SK-N-SH treated with all-trans-retinoic acid at 6 μM for 48 hours (cell line): ENCODE data around the gene SLC6A18.

ENCODE experiments used
- ATAC-seq: fragments of 200-7000 bp; cut with Tn5 transposase; 3 replicates; pipeline ENCODE4 v1.9.1; 2020; ENCODE audit warnings: mild to moderate bottlenecking, moderate library complexity
- ARNTL ChIP-seq: fragments of 450-650 bp; formaldehyde crosslinking; IDR thresholded peaks from 2 replicates; pipeline ENCODE4 v1.5.0; 2020; ENCODE audit warnings: low read depth, mild to moderate bottlenecking, moderate library complexity, borderline replicate concordance
- BACH2 ChIP-seq: fragments of 250-450 bp; sonication (Bioruptor Pico); IDR thresholded peaks from 2 replicates; pipeline ENCODE4 v1.9.0; 2021; ENCODE audit warnings: mild to moderate bottlenecking, borderline replicate concordance
- CREB5 ChIP-seq: fragments of 250-450 bp; sonication (Bioruptor Pico); IDR thresholded peaks from 2 replicates; pipeline ENCODE4 v1.5.1; 2020; ENCODE audit warnings: low read depth, mild to moderate bottlenecking, moderate library complexity
- ESRRG ChIP-seq: fragments of 250-450 bp; sonication (Bioruptor Pico); IDR thresholded peaks from 2 replicates; pipeline ENCODE4 v1.6.1; 2021; ENCODE audit warnings: mild to moderate bottlenecking
- GLIS3 ChIP-seq: fragments of 250-450 bp; sonication (Bioruptor Pico); IDR thresholded peaks from 2 replicates; pipeline ENCODE4 v1.5.0; 2020; ENCODE audit warnings: mild to moderate bottlenecking, moderate library complexity
- ISL1 ChIP-seq: fragments of 250-450 bp; sonication (Bioruptor Pico); IDR thresholded peaks from 2 replicates; pipeline ENCODE4 v2.1.2; 2022; ENCODE audit warnings: mild to moderate bottlenecking, moderate library complexity
- OSR1 ChIP-seq: fragments of 250-450 bp; sonication (Bioruptor Pico); IDR thresholded peaks from 2 replicates; pipeline ENCODE4 v1.8.0; 2022; ENCODE audit warnings: moderate library complexity, mild to moderate bottlenecking, inconsistent platforms
- PATZ1 ChIP-seq: fragments of 250-450 bp; sonication (Bioruptor Pico); IDR thresholded peaks from 2 replicates; pipeline ENCODE4 v1.8.0; 2020; ENCODE audit warnings: mild to moderate bottlenecking, moderate library complexity, borderline replicate concordance
- POU6F1 ChIP-seq: fragments of 250-450 bp; sonication (Bioruptor Pico); IDR thresholded peaks from 2 replicates; pipeline ENCODE4 v1.8.0; 2021; ENCODE audit warnings: low read depth, mild to moderate bottlenecking, moderate library complexity, borderline replicate concordance
- PPARA ChIP-seq: fragments of 250-450 bp; sonication (Bioruptor Pico); IDR thresholded peaks from 2 replicates; pipeline ENCODE4 v1.5.0; 2020; ENCODE audit warnings: mild to moderate bottlenecking, borderline replicate concordance
- RARB ChIP-seq: fragments of 250-450 bp; sonication (Bioruptor Pico); IDR thresholded peaks from 2 replicates; pipeline ENCODE4 v1.8.0; 2021; ENCODE audit warnings: mild to moderate bottlenecking, moderate library complexity
- SNAI2 ChIP-seq: fragments of 250-450 bp; sonication (Bioruptor Pico); IDR thresholded peaks from 2 replicates; pipeline ENCODE4 v1.5.0; 2020; ENCODE audit warnings: mild to moderate bottlenecking, moderate library complexity
- TCF4 ChIP-seq: fragments of 250-450 bp; sonication (Bioruptor Pico); IDR thresholded peaks from 2 replicates; pipeline ENCODE4 v1.8.0; 2021; ENCODE audit warnings: mild to moderate bottlenecking, moderate library complexity, borderline replicate concordance
- TOX ChIP-seq: fragments of 250-450 bp; sonication (Bioruptor Pico); IDR thresholded peaks from 2 replicates; pipeline ENCODE4 v1.8.0; 2021; ENCODE audit warnings: mild to moderate bottlenecking, moderate library complexity, borderline replicate concordance
- ZC3H10 ChIP-seq: fragments of 250-450 bp; sonication (Bioruptor Pico); IDR thresholded peaks from 2 replicates; pipeline ENCODE4 v1.5.1; 2021; ENCODE audit warnings: mild to moderate bottlenecking, moderate library complexity
- ZFP3 ChIP-seq: fragments of 250-450 bp; sonication (Bioruptor Pico); IDR thresholded peaks from 2 replicates; pipeline ENCODE4 v1.5.0; 2020; ENCODE audit warnings: mild to moderate bottlenecking, moderate library complexity
- ZFP30 ChIP-seq: fragments of 450-650 bp; formaldehyde crosslinking; IDR thresholded peaks from 2 replicates; pipeline ENCODE4 v1.5.0; 2022; ENCODE audit warnings: mild to moderate bottlenecking, moderate library complexity
- ZNF565 ChIP-seq: fragments of 450-650 bp; formaldehyde crosslinking; conservative IDR thresholded peaks from 2 replicates; pipeline ENCODE4 v1.5.0; 2020; ENCODE audit warnings: low read depth, mild to moderate bottlenecking, moderate library complexity
- ZNF70 ChIP-seq: fragments of 450-650 bp; formaldehyde crosslinking; IDR thresholded peaks from 2 replicates; pipeline ENCODE4 v1.5.0; 2020; ENCODE audit warnings: mild to moderate bottlenecking, moderate library complexity
- ZNF8 ChIP-seq: fragments of 450-650 bp; formaldehyde crosslinking; IDR thresholded peaks from 2 replicates; pipeline ENCODE4 v1.5.0; 2020; ENCODE audit warnings: mild to moderate bottlenecking, moderate library complexity

SLC6A18 gene

GRCh38 chr5:1181451-1182359 is 43.5 kb upstream of the SLC6A18 start:
- no peak for ATAC-seq
- TF ChIP-seq ARNTL (CRISPR knock-in tag) (no peak), PPARA (no peak), ZNF565 (CRISPR knock-in tag) (no peak), CREB5 (CRISPR knock-in tag) (no peak), TOX (CRISPR knock-in tag) (no peak), ZFP3 (CRISPR knock-in tag) (no peak)

GRCh38 chr5:1182360-1182632 is 42.9 kb upstream of the SLC6A18 start:
- TF ChIP-seq ZNF565 (CRISPR knock-in tag) (no peak), BACH2 (no peak), CREB5 (CRISPR knock-in tag) (no peak), ARNTL (CRISPR knock-in tag) (no peak), OSR1 (CRISPR knock-in tag) (no peak), ZNF8 (CRISPR knock-in tag) (no peak), ZC3H10 (CRISPR knock-in tag) (no peak), TCF4 (CRISPR knock-in tag) (no peak), RARB (CRISPR knock-in tag) (no peak), ZNF70 (CRISPR knock-in tag) (no peak)
- ATAC-seq: no peak

- ATAC-seq: no peak
- TF ChIP-seq SNAI2 (no peak), ZFP30 (no peak), OSR1 (CRISPR knock-in tag) (no peak), ESRRG (CRISPR knock-in tag) (no peak), ZFP3 (CRISPR knock-in tag) (no peak), ISL1 (CRISPR knock-in tag) (no peak), PATZ1 (no peak), ZNF70 (CRISPR knock-in tag) (no peak), ZC3H10 (CRISPR knock-in tag) (no peak), ZNF565 (CRISPR knock-in tag) (no peak), TOX (CRISPR knock-in tag) (no peak), GLIS3 (CRISPR knock-in tag) (no peak), POU6F1 (no peak), TCF4 (CRISPR knock-in tag) (no peak), ZNF8 (CRISPR knock-in tag) (no peak), CREB5 (CRISPR knock-in tag) (no peak)
- TF ChIP-seq, all 23 proteins: peak for 0
Observed at GRCh38 chr5:1182633-1183423, 42.4 kb upstream of the SLC6A18 start.
